Muscle layer of duodenum (tissue), 2 donors: ENCODE results near the gene LHX2.

Experiments
- H3K27ac ChIP-seq: one replicate; pipeline ENCODE4 v1.7.0; 2013; ENCODE audit warnings: mild to moderate bottlenecking, low read length
- H3K27me3 ChIP-seq: one replicate; pipeline ENCODE4 v1.7.0; 2013; ENCODE audit warnings: low read depth, mild to moderate bottlenecking, control low read depth, low read length
- H3K36me3 ChIP-seq, 2 donors: one replicate each; pipeline ENCODE4 v1.7.0; 2013; ENCODE audit warnings: low read length in 2 of 2, control low read depth in 1 of 2, mild to moderate bottlenecking in 1 of 2; ENCODE audit not compliant: insufficient read depth in 2 of 2, control insufficient read depth in 1 of 2
- H3K4me1 ChIP-seq, 2 donors: one replicate each; pipeline ENCODE4 v1.7.0; 2013; ENCODE audit warnings: low read length in 2 of 2, mild to moderate bottlenecking in 2 of 2, control low read depth in 1 of 2, moderate library complexity in 1 of 2; ENCODE audit not compliant: insufficient read depth in 2 of 2, control insufficient read depth in 1 of 2
- H3K4me3 ChIP-seq, 2 donors: one replicate each; pipeline ENCODE4 v1.7.0; 2013; ENCODE audit warnings: low read length in 2 of 2, low read depth in 1 of 2, mild to moderate bottlenecking in 1 of 2
- H3K9me3 ChIP-seq, 2 donors: one replicate each; pipeline ENCODE4 v1.7.0; 2013; ENCODE audit warnings: low read length in 2 of 2, control low read depth in 1 of 2, mild to moderate bottlenecking in 1 of 2; ENCODE audit not compliant: control insufficient read depth in 1 of 2
- donor health status: healthy.

The LHX2 gene

DNA sequence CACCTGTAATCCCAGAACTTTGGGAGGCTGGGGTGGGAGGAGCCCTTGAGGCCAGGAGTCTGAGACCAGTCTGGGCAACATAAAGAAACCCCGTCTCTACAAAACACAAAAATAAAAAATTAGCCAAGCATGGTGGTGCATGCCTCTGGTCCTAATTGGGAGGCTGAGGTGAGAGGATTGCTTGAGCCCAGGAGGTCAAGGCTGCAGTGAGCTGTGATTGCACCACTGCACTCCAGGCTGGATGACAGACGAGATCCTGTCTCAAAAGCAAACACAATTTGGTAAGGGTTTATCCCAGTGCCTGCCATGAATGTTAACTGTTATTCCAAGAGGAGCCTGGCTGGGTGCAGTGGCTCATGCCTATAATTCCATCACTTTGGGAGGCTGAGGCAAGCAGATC, 71.1 kb downstream of the LHX2 start:
- H3K4me1 ChIP-seq: no peaks in the 10 kb centered on the region
- no peak overlapping the region for H3K27ac ChIP-seq
- no peak overlapping the region for H3K4me3 ChIP-seq
- H3K9me3 ChIP-seq: peaks cover 0 to 5% of the 10 kb centered on the region in 2 donors
- no peaks in the 10 kb centered on the region for H3K27me3 ChIP-seq
- no peaks in the 10 kb centered on the region for H3K36me3 ChIP-seq
